Muscle layer of colon (tissue), 2 donors: Measurements from ENCODE around the gene RGS7.

Experiments used
- H3K27ac ChIP-seq: one replicate; pipeline ENCODE4 v1.7.0; 2013; ENCODE audit warnings: low read depth, mild to moderate bottlenecking, low read length, moderate library complexity
- H3K27me3 ChIP-seq, 2 donors: one replicate each; pipeline ENCODE4 v1.7.0; 2013; ENCODE audit warnings: low read length in 2 of 2, mild to moderate bottlenecking in 2 of 2; ENCODE audit not compliant: insufficient read depth in 2 of 2, control insufficient read depth in 1 of 2
- H3K36me3 ChIP-seq: one replicate; pipeline ENCODE4 v1.7.0; 2013; ENCODE audit warnings: mild to moderate bottlenecking, low read length; ENCODE audit not compliant: insufficient read depth
- H3K4me1 ChIP-seq: one replicate; pipeline ENCODE4 v1.7.0; 2013; ENCODE audit warnings: mild to moderate bottlenecking, low read length; ENCODE audit not compliant: insufficient read depth
- H3K4me3 ChIP-seq, 2 donors: one replicate each; pipeline ENCODE4 v1.7.0; 2013; ENCODE audit warnings: low read length in 2 of 2, low read depth in 1 of 2, mild to moderate bottlenecking in 1 of 2, moderate library complexity in 1 of 2
- H3K9ac ChIP-seq: one replicate; pipeline ENCODE4 v1.7.0; 2013; ENCODE audit warnings: low read length
- H3K9me3 ChIP-seq: one replicate; pipeline ENCODE4 v1.7.0; 2013; ENCODE audit warnings: mild to moderate bottlenecking, low read length
- donor health status: abdominal sarcoma.
- donor health status: Adenocarcinoma of cecum.

Gene RGS7

DNA sequence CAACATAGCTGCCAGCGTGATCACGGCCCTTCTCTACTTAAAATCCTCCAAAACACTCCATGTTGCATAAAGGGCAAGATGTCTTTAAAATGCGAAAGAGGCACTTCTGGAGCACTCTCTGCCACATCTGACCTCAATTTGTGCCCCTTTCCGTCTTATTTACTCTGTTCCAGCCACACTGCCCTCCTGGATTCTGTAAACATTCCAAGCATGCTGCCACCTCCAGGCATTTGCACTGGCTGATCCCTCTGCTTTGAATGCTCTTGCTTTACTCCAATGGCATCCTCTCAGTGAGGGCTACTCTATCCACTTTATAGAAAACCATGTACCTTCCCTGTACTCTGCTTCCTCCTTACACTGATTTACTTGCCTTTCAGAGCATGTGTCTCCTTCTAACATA, 5.3 kb upstream of the RGS7 start:
- Histone ChIP-seq H3K36me3 (no peaks in the 10 kb centered on the region), H3K27ac (no peak overlapping the region), H3K4me1 (no peaks in the 10 kb centered on the region), H3K27me3 (no peaks in the 10 kb centered on the region), H3K9ac (no peak overlapping the region), H3K4me3 (no peak overlapping the region), H3K9me3 (no peaks in the 10 kb centered on the region)

DNA sequence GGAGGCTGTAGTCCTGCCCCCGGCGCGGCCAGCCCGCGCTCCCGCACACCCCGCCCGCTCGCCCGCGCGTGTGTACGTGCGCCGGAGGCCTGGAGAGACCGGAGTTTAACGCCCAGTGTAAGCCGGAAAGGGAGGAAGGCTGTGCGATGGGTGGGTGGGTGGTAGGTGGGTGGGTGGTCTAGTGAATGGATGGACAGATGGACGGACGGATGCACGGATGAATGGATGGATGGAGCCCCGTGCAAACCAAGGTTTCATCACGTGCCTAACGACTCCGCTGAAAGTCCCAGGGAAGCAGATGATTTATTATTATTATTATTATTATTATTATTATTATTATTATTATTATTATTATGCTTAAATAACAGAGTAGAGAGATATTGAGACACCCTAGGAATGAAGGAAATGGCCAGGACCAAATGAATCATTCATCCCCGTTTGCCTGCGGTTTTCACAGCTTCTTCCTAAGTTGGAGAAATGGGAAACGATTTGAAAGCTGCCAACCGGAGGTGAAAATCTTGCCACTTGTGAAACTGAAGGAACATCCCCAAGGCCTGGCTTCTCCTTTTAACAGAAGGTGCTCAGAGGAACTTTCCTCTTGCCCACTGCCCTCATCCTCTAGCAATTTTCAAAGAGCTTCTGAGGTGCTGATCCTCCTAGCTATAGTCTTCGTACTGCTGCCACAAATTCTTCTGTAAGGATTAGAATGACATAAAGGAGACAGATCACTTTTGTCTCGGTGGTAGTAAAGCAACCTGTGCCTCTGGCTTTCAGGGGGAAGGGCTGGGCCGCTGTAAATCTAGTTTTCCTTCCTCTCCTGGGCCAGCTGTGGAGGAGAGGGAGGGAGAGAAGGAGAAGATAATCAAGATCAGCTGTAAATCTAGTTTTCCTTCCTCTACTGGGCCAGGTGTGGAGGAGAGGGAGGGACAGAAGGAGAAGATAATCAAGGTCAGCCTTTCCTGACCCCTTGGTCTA, 648 bp upstream of the RGS7 start:
- H3K36me3 ChIP-seq, result no peaks in the 10 kb centered on the region
- H3K4me1 ChIP-seq, result no peaks in the 10 kb centered on the region
- H3K27ac ChIP-seq, result no peak overlapping the region
- H3K27me3 ChIP-seq, result no peaks in the 10 kb centered on the region
- no peak overlapping the region for H3K9ac ChIP-seq
- H3K4me3 ChIP-seq, result no peak overlapping the region
- H3K9me3 ChIP-seq, result no peaks in the 10 kb centered on the region

DNA sequence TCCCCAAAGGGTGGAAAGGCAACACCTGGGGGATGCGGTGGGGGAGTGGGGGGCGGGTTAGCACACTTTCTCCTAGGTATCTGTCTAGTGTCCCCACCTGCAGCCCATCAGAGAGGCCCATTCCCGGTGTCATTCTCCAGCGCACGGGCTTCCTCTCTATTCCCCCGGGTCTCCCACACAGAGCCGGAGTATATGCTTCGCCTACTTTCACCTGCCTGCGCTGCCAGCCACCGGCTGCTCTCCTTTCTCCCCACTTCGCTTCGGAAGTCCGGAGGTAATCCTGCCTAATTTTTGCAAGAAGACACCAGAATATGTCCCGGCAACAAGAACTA, 852 bp downstream of the RGS7 start:
- no peaks in the 10 kb centered on the region for H3K36me3 ChIP-seq
- no peaks in the 10 kb centered on the region for H3K27me3 ChIP-seq
- H3K27ac ChIP-seq, result no peak overlapping the region
- no peaks in the 10 kb centered on the region for H3K4me1 ChIP-seq
- no peaks in the 10 kb centered on the region for H3K9me3 ChIP-seq
- no peak overlapping the region for H3K9ac ChIP-seq
- H3K4me3 ChIP-seq, result no peak overlapping the region

DNA sequence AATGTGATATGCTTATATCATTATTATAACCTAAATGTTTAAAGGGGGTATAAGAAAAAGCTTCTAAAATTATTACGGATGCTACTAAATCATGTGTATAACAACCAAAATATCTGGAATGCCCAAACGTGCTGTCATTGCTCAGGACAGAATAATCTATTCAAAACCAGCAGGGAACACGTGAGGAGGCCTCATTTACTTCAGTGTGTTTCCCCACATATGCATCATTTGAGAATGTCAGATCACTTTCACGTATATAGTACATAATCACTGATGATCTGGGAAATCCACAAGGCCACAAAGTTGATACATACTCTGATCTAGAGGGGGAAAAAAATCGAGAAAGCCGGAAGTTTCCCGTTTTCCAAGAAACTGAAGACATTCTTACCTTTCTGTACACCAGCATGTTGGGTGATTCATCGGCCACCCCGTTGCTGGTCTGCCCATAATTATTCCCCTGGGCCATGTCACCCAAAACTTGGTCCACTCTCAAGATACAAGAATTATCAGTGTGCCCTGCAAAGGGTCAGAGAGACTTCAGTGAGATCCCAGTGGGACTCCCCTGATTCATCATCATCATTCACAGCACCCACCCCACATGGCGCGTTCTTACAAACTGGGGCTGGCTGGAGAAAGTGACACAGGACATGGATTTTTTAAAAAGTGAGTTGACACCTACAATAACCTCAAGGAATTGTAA, 1.5 kb downstream of the RGS7 start:
- Histone ChIP-seq H3K4me1 (no peaks in the 10 kb centered on the region), H3K27ac (no peak overlapping the region), H3K9ac (no peak overlapping the region), H3K9me3 (no peaks in the 10 kb centered on the region), H3K36me3 (no peaks in the 10 kb centered on the region), H3K4me3 (no peak overlapping the region), H3K27me3 (no peaks in the 10 kb centered on the region)

DNA sequence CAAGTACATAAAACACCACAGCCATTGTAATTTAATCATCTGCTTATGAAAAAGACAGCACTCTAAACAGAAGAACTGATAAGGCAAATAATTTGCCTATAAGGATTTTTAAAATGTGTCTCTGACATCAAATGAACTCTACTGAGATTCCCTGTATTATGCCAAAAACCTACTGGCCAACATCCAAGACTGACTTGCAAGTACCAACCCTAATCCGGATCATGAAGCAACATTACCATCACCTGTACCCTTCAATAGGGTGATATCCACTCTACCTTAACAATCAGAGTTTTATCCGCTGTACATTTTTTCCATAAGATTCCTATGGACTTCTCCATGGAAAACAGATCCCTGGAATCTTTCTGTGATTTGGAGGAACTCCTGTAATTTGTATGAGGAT, 4.6 kb downstream of the RGS7 start:
- H3K27ac ChIP-seq, result no peak overlapping the region
- H3K4me3 ChIP-seq, result no peak overlapping the region
- no peaks in the 10 kb centered on the region for H3K9me3 ChIP-seq
- no peaks in the 10 kb centered on the region for H3K4me1 ChIP-seq
- H3K36me3 ChIP-seq, result no peaks in the 10 kb centered on the region
- H3K27me3 ChIP-seq, result no peaks in the 10 kb centered on the region
- no peak overlapping the region for H3K9ac ChIP-seq

DNA sequence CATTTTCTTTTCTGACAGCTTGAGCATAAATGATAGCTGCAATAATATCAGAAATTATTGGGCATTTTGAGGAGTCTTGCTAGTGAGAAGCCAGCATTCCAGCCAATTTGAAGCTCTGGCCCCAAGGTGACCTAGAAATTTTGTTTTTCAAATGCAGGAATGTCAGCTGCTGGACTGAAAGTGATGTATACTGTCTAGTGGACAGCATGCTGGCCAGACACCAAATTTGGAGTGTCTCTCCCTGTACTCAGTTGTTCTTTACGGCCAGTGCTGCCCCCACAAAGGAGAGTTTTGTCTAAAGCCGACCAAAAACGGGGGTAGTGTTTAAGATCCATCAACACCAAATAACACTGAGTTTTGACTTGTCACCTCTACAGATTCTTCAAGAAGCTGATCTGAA, 5.2 kb downstream of the RGS7 start:
- H3K9me3 ChIP-seq, result no peaks in the 10 kb centered on the region
- no peaks in the 10 kb centered on the region for H3K4me1 ChIP-seq
- no peaks in the 10 kb centered on the region for H3K36me3 ChIP-seq
- H3K4me3 ChIP-seq, result no peak overlapping the region
- no peak overlapping the region for H3K27ac ChIP-seq
- H3K9ac ChIP-seq, result no peak overlapping the region
- H3K27me3 ChIP-seq, result no peaks in the 10 kb centered on the region

DNA sequence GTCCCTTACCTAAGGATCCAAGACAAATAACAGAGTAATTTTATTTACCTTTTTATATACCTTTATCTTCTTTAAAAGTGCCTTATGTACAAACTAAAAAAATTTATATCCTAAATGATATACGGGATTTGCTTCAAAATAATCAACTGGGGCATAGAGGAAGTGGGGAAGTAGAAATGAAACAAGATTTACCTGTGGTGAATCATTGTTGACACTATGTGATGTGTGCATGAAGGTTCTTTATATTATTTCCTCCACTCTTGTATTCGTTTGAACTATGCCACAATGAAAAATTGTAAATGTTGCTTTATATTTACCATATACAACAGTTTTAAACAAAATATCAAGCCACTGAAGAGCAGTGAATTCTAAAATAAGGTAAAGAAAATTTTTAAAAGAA, 13.0 kb downstream of the RGS7 start:
- no peaks in the 10 kb centered on the region for H3K27me3 ChIP-seq
- no peak overlapping the region for H3K9ac ChIP-seq
- no peaks in the 10 kb centered on the region for H3K9me3 ChIP-seq
- no peak overlapping the region for H3K4me3 ChIP-seq
- no peaks in the 10 kb centered on the region for H3K4me1 ChIP-seq
- H3K36me3 ChIP-seq, result no peaks in the 10 kb centered on the region
- no peak overlapping the region for H3K27ac ChIP-seq

DNA sequence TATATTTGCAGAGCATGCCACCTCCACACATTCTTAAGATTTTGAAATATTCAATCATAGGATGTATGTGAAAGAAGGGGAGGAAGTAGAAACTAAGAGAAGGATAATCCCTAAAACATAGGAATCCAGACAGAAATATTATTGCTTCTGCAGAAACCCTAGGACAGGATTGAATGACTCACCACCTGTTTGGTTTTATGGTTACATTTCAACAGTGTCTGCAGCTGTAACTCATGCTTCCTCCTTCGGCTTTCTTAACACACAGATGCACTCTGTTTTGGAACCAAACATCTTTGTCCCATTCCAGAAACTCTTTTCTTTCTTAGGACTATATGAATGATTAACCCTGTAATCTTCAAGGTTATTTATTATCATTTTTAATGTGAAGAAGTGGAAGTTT, 20.7 kb downstream of the RGS7 start:
- Histone ChIP-seq H3K27ac (no peak overlapping the region), H3K4me3 (no peak overlapping the region), H3K9ac (no peak overlapping the region), H3K27me3 (no peaks in the 10 kb centered on the region), H3K36me3 (no peaks in the 10 kb centered on the region), H3K9me3 (no peaks in the 10 kb centered on the region), H3K4me1 (no peaks in the 10 kb centered on the region)

DNA sequence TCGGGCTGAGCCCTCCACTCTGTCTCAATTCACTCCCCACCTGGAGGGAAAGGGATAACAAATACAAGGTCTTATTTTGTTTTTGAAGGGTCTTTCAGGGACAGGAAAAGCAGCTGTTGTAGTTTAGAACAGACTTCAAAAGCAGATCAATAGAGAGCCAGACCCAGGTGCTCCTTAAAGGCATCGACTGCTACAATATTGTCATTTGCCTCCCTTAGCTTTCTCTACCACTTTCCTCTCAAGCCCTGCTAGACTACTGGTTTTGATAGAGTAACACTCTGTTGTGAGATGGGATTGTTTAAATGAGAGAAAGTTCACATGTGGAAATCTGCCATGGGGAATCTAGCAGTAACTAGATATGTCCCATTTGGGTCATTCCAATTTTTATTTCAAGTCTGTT, 24.0 kb downstream of the RGS7 start:
- Histone ChIP-seq H3K36me3 (no peaks in the 10 kb centered on the region), H3K27me3 (no peaks in the 10 kb centered on the region), H3K9me3 (no peaks in the 10 kb centered on the region), H3K4me1 (no peaks in the 10 kb centered on the region), H3K4me3 (no peak overlapping the region), H3K27ac (no peak overlapping the region), H3K9ac (no peak overlapping the region)

DNA sequence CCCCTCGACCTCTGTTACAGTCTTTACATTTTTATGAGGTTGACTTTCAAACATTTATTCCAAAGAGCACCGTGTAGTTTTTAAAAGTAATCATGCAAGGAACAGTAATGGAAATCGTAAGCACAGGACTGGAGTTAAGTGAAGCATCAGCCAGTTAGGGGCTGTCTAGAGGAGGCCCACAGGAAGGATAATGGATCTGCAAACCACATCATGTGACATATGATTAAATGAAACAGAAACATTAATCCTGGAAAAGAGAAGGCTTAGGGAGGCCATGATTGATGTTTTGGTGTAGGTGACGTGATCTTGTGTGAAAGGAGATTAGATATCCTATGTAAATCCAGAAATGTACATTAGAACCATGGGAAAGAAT, 25.0 kb downstream of the RGS7 start:
- Histone ChIP-seq H3K9me3 (no peaks in the 10 kb centered on the region), H3K9ac (no peak overlapping the region), H3K36me3 (no peaks in the 10 kb centered on the region), H3K4me1 (no peaks in the 10 kb centered on the region), H3K27me3 (no peaks in the 10 kb centered on the region), H3K4me3 (no peak overlapping the region), H3K27ac (no peak overlapping the region)

DNA sequence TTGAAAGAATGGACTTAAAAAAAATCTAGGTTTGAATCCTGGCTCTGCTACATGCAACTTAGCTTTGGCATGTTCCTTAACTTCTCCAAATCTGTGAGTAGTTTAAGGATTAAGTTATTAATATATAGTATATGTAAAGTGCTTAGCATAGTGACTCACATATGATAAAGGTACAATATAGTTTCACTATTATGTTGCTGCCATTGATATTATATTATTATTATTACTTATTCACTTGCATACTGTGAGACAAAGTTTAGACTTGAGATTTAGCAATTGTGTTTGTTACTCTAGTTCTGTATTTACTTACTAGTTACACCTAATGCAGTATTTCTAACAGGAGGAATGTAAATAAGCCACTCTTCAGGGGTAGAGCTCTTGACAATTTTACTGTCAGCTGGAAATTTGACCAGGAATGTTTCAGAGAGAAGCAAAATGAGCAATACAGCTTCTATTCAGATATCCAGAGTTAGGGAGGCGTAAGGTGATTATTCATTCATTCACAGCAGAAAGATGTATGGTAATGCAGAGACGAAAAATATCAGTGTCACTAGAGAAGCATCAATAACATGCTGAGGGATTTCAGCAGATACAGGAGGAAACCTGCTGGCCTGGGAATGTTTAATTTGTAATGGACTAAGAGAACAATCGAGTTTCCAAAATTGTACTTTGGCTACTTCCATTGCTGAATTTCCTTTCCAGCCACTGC, 25.5 kb downstream of the RGS7 start:
- H3K9me3 ChIP-seq, result no peaks in the 10 kb centered on the region
- no peaks in the 10 kb centered on the region for H3K27me3 ChIP-seq
- no peaks in the 10 kb centered on the region for H3K36me3 ChIP-seq
- no peak overlapping the region for H3K4me3 ChIP-seq
- H3K4me1 ChIP-seq, result no peaks in the 10 kb centered on the region
- no peak overlapping the region for H3K27ac ChIP-seq
- no peak overlapping the region for H3K9ac ChIP-seq
